Left lung (tissue), 10 donors: ENCODE data around the gene CES4A. TPM values are rescaled to one million over a fixed set of nuclear protein-coding genes. Genes with fewer than 3 reads are reported as not detected.
A peak's percentile ranks its signal among the peaks of the same experiment; 100 is the strongest.

Source experiments
- ATAC-seq: fragments of 200-7000 bp; cut with Tn5 transposase; one replicate; pipeline ENCODE4 v1.9.1; 2020; ENCODE audit warnings: moderate library complexity
- DNase-seq, 4 donors: peaks; one replicate each; pipeline ENCODE4 v3.0.0-alpha.2; 2013 to 2020
- H3K27ac ChIP-seq, 2 donors: fragments of 200-600 bp; sonication (generic) in 1 of 2; one replicate each; pipeline versions ENCODE4 v1.5.0 to v1.8.0; 2020 to 2021
- H3K27me3 ChIP-seq, 2 donors: fragments of 200-600 bp; sonication (generic) in 1 of 2; one replicate each; pipeline versions ENCODE4 v1.5.0 to v1.8.0; 2020 to 2021
- H3K36me3 ChIP-seq, 2 donors: fragments of 200-600 bp; sonication (generic) in 1 of 2; one replicate each; pipeline versions ENCODE4 v1.5.0 to v1.8.0; 2020 to 2021
- H3K4me1 ChIP-seq, 2 donors: fragments of 200-600 bp; one replicate each; pipeline ENCODE4 v1.8.0; 2021
- H3K4me3 ChIP-seq, 2 donors: fragments of 200-600 bp; sonication (generic) in 1 of 2; one replicate each; pipeline versions ENCODE4 v1.5.0 to v1.8.0; 2020 to 2021; ENCODE audit warnings: mild to moderate bottlenecking in 1 of 2
- H3K9me3 ChIP-seq, 2 donors: fragments of 200-600 bp; sonication (generic) in 1 of 2; one replicate each; pipeline versions ENCODE4 v1.5.0 to v1.8.0; 2020 to 2021
- intact Hi-C, 2 donors: fragments of 100-400 bp; cut with DNase I; formaldehyde crosslinking; loops; one replicate each; pipeline versions ENCODE4 v1.11.2 to v1.14.2; 2022
- polyA plus RNA-seq, 6 donors: library from polyadenylated mRNA; unstranded; fragments of 120-200 nt; gene quantifications; one replicate each; pipeline ENCODE4 v1.2.1, GENCODE V29; 2013; ENCODE audit not compliant: insufficient read length in 6 of 6
- total RNA-seq, 2 donors: library from RNA; stranded (reverse); fragmentation: NEBNext Ultra II Directional; extraction: Animal tissue kit (Norgen Biotek cat#: 25700); gene quantifications; one replicate each; pipeline ENCODE4 v1.2.1, GENCODE V29; 2021
- TF ChIP-seq, protein P1 (sequence below), 2 donors: fragments of 200-600 bp; sonication (generic) in 1 of 2; IDR thresholded peaks; one replicate each; pipeline versions ENCODE4 v1.5.0 to v1.8.0; 2021; ENCODE audit warnings: antibody characterized with exemption in 2 of 2
- donor health status: DM: no; HTN: yes; CAD: no.
- donor health status: DM: no; HTN: no; CAD: no.

The CES4A gene
- total and polyA plus RNA-seq, 8 donors, result 6.1 to 14.3 (median 8.0) TPM

GRCh38 chr16:66996324-66996982 is 8.1 kb downstream of the CES4A start:
- intact Hi-C loops, result no loop called here
- no peak overlapping the region for H3K4me3 ChIP-seq
- peak overlapping the region; percentile 53 to 73 for H3K27ac ChIP-seq

GRCh38 chr16:66996983-66997358 is 8.6 kb downstream of the CES4A start:
- intact Hi-C loops, result no loop called here
- H3K9me3 ChIP-seq, result no peaks in the 10 kb centered on the region
- H3K27me3 ChIP-seq, result peaks cover 0 to 10% of the 10 kb centered on the region in 2 donors
- peaks cover 8 to 23% of the 10 kb centered on the region in 2 donors for H3K4me1 ChIP-seq
- no peak overlapping the region for H3K4me3 ChIP-seq
- ATAC-seq (no peak), DNase-seq (no peak)
- H3K36me3 ChIP-seq, result no peaks in the 10 kb centered on the region
- TF ChIP-seq, protein P1, sequence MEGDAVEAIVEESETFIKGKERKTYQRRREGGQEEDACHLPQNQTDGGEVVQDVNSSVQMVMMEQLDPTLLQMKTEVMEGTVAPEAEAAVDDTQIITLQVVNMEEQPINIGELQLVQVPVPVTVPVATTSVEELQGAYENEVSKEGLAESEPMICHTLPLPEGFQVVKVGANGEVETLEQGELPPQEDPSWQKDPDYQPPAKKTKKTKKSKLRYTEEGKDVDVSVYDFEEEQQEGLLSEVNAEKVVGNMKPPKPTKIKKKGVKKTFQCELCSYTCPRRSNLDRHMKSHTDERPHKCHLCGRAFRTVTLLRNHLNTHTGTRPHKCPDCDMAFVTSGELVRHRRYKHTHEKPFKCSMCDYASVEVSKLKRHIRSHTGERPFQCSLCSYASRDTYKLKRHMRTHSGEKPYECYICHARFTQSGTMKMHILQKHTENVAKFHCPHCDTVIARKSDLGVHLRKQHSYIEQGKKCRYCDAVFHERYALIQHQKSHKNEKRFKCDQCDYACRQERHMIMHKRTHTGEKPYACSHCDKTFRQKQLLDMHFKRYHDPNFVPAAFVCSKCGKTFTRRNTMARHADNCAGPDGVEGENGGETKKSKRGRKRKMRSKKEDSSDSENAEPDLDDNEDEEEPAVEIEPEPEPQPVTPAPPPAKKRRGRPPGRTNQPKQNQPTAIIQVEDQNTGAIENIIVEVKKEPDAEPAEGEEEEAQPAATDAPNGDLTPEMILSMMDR (IDR thresholded peaks at IDR 0.05), result no peak
- peak overlapping the region; percentile 30 to 53 for H3K27ac ChIP-seq

More at GRCh38 chr16:66996324-66996982, 8.1 kb downstream of the CES4A start:
- H3K4me1 ChIP-seq, result peaks cover 8 to 18% of the 10 kb centered on the region in 2 donors
- TF ChIP-seq, protein P1 (IDR thresholded peaks at IDR 0.05), result no peak
- DNase-seq, result peak in 2 of 4 donors; percentile 28 to 52
- H3K27me3 ChIP-seq, result peaks cover 0 to 5% of the 10 kb centered on the region in 2 donors
- ATAC-seq, result peak; percentile 80
- H3K9me3 ChIP-seq, result no peaks in the 10 kb centered on the region
- H3K36me3 ChIP-seq, result no peaks in the 10 kb centered on the region

DNA sequence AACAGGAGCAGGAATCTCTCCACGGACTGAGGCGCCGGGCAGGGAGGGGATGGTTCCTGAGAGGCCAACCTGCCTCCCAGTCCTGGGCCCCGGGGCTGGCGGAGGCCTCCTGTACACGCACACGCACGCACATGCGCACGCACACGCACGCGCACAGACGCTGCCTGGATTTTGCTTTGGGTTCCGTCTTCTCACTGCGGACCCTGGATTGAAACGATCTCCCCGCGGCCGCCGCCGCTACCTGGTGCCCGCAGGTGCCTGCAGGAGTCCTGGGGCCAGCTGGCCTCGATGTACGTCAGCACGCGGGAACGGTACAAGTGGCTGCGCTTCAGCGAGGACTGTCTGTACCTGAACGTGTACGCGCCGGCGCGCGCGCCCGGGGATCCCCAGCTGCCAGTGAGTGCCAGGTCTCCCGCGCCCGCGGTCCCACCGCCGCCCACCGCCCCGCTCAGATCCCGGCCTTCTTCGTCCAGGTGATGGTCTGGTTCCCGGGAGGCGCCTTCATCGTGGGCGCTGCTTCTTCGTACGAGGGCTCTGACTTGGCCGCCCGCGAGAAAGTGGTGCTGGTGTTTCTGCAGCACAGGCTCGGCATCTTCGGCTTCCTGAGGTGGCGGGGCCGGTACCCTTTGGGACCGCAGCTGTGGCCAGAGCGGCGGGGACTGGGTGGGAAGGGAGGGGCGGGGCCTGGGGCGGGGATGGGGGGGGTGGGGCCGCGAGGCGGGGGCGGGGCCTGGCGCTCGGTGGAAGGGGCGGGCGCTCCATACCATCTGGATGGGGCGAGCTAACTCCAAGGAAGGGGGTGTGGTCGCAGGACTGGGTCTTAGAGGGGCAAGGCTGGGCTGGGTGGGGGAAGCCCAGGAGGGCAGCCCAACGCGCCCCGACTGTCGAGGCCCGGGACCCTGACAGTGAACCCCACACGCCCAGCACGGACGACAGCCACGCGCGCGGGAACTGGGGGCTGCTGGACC is 12.3 kb downstream of the CES4A start:
- Histone ChIP-seq H3K27ac (peak overlapping the region; percentile 53 to 67), H3K4me3 (peak overlapping the region; percentile 51 to 61), H3K27me3 (peaks cover 0 to 10% of the 10 kb centered on the region in 2 donors), H3K4me1 (peaks cover 8 to 23% of the 10 kb centered on the region in 2 donors), H3K36me3 (peaks cover 0 to 4% of the 10 kb centered on the region in 2 donors), H3K9me3 (no peaks in the 10 kb centered on the region)
- peak; percentile 74 for ATAC-seq
- TF ChIP-seq, protein P1 (IDR thresholded peaks at IDR 0.05), result no peak
- DNase-seq, result peak; percentile 24 to 88 (median 56)
- intact Hi-C loops, result no loop called here

- Histone ChIP-seq H3K27ac (no peak overlapping the region), H3K4me3 (no peak overlapping the region), H3K36me3 (peaks cover 0 to 4% of the 10 kb centered on the region in 2 donors), H3K27me3 (peaks cover 0 to 10% of the 10 kb centered on the region in 2 donors), H3K4me1 (peaks cover 3 to 23% of the 10 kb centered on the region in 2 donors), H3K9me3 (no peaks in the 10 kb centered on the region)
- DNase-seq (no peak), ATAC-seq (no peak)
- intact Hi-C loops, result no loop called here
- TF ChIP-seq, protein P1 (IDR thresholded peaks at IDR 0.05), result no peak
Measured at GRCh38 chr16:67001726-67002125, 13.3 kb downstream of the CES4A start.
